Activated B cell treated with CpG ODN at 0.5 μM for 24 hours (primary cell): Measurements from ENCODE around the gene IL34. TPM values are rescaled to one million over a fixed set of nuclear protein-coding genes. Genes with fewer than 3 reads are reported as not detected.

Experiments used
- ATAC-seq: fragments of 200-7000 bp; cut with Tn5 transposase; one replicate; pipeline ENCODE4 v1.10.0; 2021; ENCODE audit warnings: low read depth, mild to moderate bottlenecking, moderate library complexity
- CTCF ChIA-PET: fragments of 350-600 bp; sonication (Branson Sonifier 250); formaldehyde crosslinking; loops from one replicate; lab custom pipeline; 2021; ENCODE audit warnings: antibody characterized with exemption; lab: Charles Lee
- POLR2A ChIA-PET: fragments of 350-600 bp; sonication (Branson Sonifier 250); formaldehyde crosslinking; loops from one replicate; lab custom pipeline; 2021; ENCODE audit warnings: antibody characterized with exemption; lab: Charles Lee
- DNase-seq: peaks from one replicate; pipeline ENCODE4 v3.0.0; 2022
- H3K27ac Mint-ChIP-seq: one replicate; pipeline ENCODE4 v1.8.0; 2020; ENCODE audit warnings: mixed read lengths
- H3K27me3 Mint-ChIP-seq: one replicate; pipeline ENCODE4 v1.8.0; 2021; ENCODE audit warnings: mixed read lengths
- H3K36me3 Mint-ChIP-seq: one replicate; pipeline ENCODE4 v1.8.0; 2021; ENCODE audit warnings: low read depth, mixed read lengths
- H3K4me1 Mint-ChIP-seq: one replicate; pipeline ENCODE4 v1.8.0; 2021; ENCODE audit warnings: mixed read lengths
- H3K4me3 Mint-ChIP-seq: one replicate; pipeline ENCODE4 v1.8.0; 2020; ENCODE audit warnings: mild to moderate bottlenecking, mixed read lengths
- H3K9me3 Mint-ChIP-seq: one replicate; pipeline ENCODE4 v1.8.0; 2020; ENCODE audit warnings: mixed read lengths
- intact Hi-C: fragments of 100-400 bp; cut with micrococcal nuclease; formaldehyde crosslinking; loops from one replicate; pipeline ENCODE4 v1.15.1; 2024
- total RNA-seq: library from RNA; stranded (reverse); gene quantifications from 2 replicates; pipeline ENCODE4 v1.2.3, GENCODE V29; 2022
- TF ChIP-seq, protein P1 (sequence below): fragments of 200-600 bp; IDR thresholded peaks from one replicate; pipeline ENCODE4 v1.8.0; 2022; ENCODE audit warnings: antibody characterized with exemption, mild to moderate bottlenecking

The IL34 gene
- total RNA-seq, 1 donor from 2014 or later: 0.71 TPM

DNA sequence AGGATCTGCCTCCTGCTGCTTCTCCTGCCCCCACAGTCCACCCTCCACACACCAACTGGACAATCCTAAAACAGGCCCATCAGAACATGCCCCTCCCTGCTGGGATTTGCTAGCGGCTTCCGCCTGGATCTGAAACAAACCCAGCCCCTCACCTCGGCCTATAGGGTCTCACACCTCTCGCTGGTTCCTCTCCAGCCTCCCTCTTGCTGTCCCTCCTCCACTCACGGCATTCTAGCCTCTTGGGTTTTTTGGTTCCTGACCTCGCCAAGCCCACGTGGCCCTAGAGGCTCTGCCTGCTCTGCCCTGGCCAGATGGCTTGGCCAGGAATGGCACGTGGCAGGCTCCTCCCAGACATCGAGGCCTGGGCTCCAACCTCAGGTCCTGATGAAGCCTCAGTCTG is 55.2 kb downstream of the IL34 start:
- no peak for ATAC-seq
- H3K27ac Mint-ChIP-seq: no peak overlapping the region
- no peaks in the 10 kb centered on the region for H3K4me1 Mint-ChIP-seq
- TF ChIP-seq, protein P1, sequence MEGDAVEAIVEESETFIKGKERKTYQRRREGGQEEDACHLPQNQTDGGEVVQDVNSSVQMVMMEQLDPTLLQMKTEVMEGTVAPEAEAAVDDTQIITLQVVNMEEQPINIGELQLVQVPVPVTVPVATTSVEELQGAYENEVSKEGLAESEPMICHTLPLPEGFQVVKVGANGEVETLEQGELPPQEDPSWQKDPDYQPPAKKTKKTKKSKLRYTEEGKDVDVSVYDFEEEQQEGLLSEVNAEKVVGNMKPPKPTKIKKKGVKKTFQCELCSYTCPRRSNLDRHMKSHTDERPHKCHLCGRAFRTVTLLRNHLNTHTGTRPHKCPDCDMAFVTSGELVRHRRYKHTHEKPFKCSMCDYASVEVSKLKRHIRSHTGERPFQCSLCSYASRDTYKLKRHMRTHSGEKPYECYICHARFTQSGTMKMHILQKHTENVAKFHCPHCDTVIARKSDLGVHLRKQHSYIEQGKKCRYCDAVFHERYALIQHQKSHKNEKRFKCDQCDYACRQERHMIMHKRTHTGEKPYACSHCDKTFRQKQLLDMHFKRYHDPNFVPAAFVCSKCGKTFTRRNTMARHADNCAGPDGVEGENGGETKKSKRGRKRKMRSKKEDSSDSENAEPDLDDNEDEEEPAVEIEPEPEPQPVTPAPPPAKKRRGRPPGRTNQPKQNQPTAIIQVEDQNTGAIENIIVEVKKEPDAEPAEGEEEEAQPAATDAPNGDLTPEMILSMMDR: no peak
- no peaks in the 10 kb centered on the region for H3K27me3 Mint-ChIP-seq
- H3K9me3 Mint-ChIP-seq: no peaks in the 10 kb centered on the region
- no peak overlapping the region for H3K4me3 Mint-ChIP-seq
- ChIA-PET POLR2A (no interaction called here), CTCF (no interaction called here)
- no peak for DNase-seq
- intact Hi-C loops: no loop called here
- H3K36me3 Mint-ChIP-seq: peaks cover 25% of the 10 kb centered on the region

GRCh38 chr16:70701998-70702397 is 55.6 kb downstream of the IL34 start:
- POLR2A ChIA-PET: no interaction called here

DNA sequence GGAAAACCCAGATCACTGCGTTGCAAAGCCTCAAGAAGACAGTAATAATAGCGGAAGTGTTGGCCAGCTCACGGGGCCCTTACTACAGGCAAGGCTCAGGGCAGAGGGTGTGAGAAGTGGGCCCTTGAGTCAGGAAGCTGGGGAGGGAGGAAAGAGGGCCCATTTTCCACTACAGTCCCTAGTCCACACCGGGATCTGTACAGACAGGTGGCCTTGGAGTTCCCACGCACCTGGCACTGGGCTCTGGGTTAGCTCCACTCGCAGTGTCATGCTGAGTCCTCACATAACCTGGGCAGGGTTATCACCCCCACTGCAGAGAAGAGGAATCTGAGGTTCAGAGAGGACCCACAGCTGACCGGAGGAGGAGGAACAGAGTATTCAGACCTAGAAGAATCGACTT is 56.3 kb downstream of the IL34 start:
- no peaks in the 10 kb centered on the region for H3K9me3 Mint-ChIP-seq
- no peak for ATAC-seq
- TF ChIP-seq, protein P1: no peak
- POLR2A ChIA-PET: no interaction called here
- CTCF ChIA-PET: no interaction called here
- no peaks in the 10 kb centered on the region for H3K27me3 Mint-ChIP-seq
- intact Hi-C loops: no loop called here
- no peak overlapping the region for H3K27ac Mint-ChIP-seq
- H3K4me1 Mint-ChIP-seq: no peaks in the 10 kb centered on the region
- peaks cover 24% of the 10 kb centered on the region for H3K36me3 Mint-ChIP-seq
- DNase-seq: no peak
- no peak overlapping the region for H3K4me3 Mint-ChIP-seq

More at GRCh38 chr16:70701998-70702397, 55.6 kb downstream of the IL34 start:
- no peaks in the 10 kb centered on the region for H3K27me3 Mint-ChIP-seq
- ATAC-seq (no peak), DNase-seq (no peak)
- no peaks in the 10 kb centered on the region for H3K9me3 Mint-ChIP-seq
- no peaks in the 10 kb centered on the region for H3K4me1 Mint-ChIP-seq
- CTCF ChIA-PET: no interaction called here
- intact Hi-C loops: no loop called here
- H3K27ac Mint-ChIP-seq: no peak overlapping the region
- TF ChIP-seq, protein P1: no peak
- peaks cover 23% of the 10 kb centered on the region for H3K36me3 Mint-ChIP-seq
- no peak overlapping the region for H3K4me3 Mint-ChIP-seq

GRCh38 chr16:70703041-70703834 is 56.9 kb downstream of the IL34 start:
- Mint-ChIP-seq H3K4me1 (no peaks in the 10 kb centered on the region), H3K36me3 (peaks cover 24% of the 10 kb centered on the region), H3K27ac (no peak overlapping the region), H3K9me3 (no peaks in the 10 kb centered on the region), H3K27me3 (no peaks in the 10 kb centered on the region), H3K4me3 (no peak overlapping the region)
- intact Hi-C loops: no loop called here
- DNase-seq: no peak
- POLR2A ChIA-PET: no interaction called here
- CTCF ChIA-PET: no interaction called here
- TF ChIP-seq, protein P1: no peak
- ATAC-seq: no peak

DNA sequence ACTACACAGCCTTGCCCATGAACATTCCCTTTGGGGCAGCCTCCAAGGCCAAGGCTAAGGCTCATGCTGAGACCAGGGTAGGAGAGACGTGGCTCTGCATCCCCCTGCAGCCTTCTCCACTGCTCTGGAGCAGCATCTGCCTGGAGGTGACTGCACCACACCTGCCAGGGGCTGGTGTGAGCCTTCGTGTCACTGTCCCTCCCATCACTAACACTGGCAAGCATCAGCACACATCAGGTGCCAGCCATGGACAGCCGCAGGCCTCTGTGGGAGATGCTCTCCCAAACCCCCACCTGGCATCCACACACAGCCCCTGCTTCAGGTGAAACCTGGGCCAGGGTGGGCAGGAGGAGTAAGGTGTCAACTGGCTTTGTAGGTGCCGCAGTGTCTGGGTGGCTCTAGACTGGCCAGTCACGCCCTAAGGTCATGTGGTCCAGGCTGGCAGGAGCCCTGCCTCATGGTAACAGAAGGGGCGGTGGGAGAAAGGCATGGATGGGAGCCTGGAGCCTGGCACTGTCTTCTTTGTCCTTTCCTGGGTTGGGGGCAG is 57.5 kb downstream of the IL34 start:
- ChIA-PET CTCF (no interaction called here), POLR2A (no interaction called here)
- Mint-ChIP-seq H3K36me3 (peaks cover 25% of the 10 kb centered on the region), H3K4me1 (no peaks in the 10 kb centered on the region), H3K27me3 (no peaks in the 10 kb centered on the region), H3K9me3 (no peaks in the 10 kb centered on the region), H3K27ac (no peak overlapping the region), H3K4me3 (no peak overlapping the region)
- no peak for ATAC-seq
- TF ChIP-seq, protein P1: no peak
- DNase-seq: no peak
- intact Hi-C loops: no loop called here
